Prostate gland (tissue), 2 donors: Measurements from ENCODE around the gene TFPI. TPM values are rescaled to one million over a fixed set of nuclear protein-coding genes. Genes with fewer than 3 reads are reported as not detected.
"Not testable (repeated sequence)": the region's sequence is repeated elsewhere in the genome, so short reads cannot be mapped to it uniquely, and the experiment has no call there.

Source experiments
- DNase-seq: peaks from one replicate; pipeline ENCODE4 v3.0.0-alpha.2; 2019; ENCODE audit warnings: low spot score
- H3K27ac ChIP-seq, 2 donors: fragments of 200-600 bp; sonication (generic); 2 replicates each; pipeline ENCODE4 v1.5.1; 2017 to 2019
- H3K27me3 ChIP-seq: fragments of 200-600 bp; sonication (generic); replicated peaks from 2 replicates; pipeline ENCODE4 v1.5.1; 2019; ENCODE audit not compliant: insufficient read depth
- H3K36me3 ChIP-seq, 2 donors: fragments of 200-600 bp; sonication (generic); 1 replicate in 1 of 2; 2 replicates in 1 of 2; pipeline versions ENCODE4 v1.5.1 to v1.8.1; 2017 to 2019
- H3K4me1 ChIP-seq: fragments of 200-600 bp; sonication (generic); replicated peaks from 2 replicates; pipeline ENCODE4 v1.5.1; 2019
- H3K4me3 ChIP-seq, 2 donors: fragments of 200-600 bp; sonication (generic); 2 replicates each; pipeline ENCODE4 v1.5.1; 2017 to 2019
- H3K9me3 ChIP-seq: fragments of 200-600 bp; sonication (generic); 2 replicates; pipeline ENCODE4 v1.5.1; 2017
- CTCF ChIP-seq, 4 experiments: fragments of 200-600 bp in 2 of 4; fragments of 450-650 bp in 2 of 4; sonication (generic) in 2 of 4; IDR thresholded peaks; 1 replicate in 3 of 4; 2 replicates in 1 of 4; pipeline ENCODE4 v1.5.1; 2016 to 2019; ENCODE audit warnings: antibody characterized with exemption in 4 of 4, mild to moderate bottlenecking in 2 of 4, moderate library complexity in 2 of 4
- POLR2A ChIP-seq: fragments of 450-650 bp; IDR thresholded peaks from one replicate; pipeline ENCODE4 v1.6.1; 2016; ENCODE audit warnings: antibody characterized with exemption, mild to moderate bottlenecking
- POLR2AphosphoS5 ChIP-seq: sonication (generic); formaldehyde crosslinking; IDR thresholded peaks from one replicate; pipeline ENCODE4 v1.6.1; 2017; ENCODE audit warnings: antibody characterized with exemption
- WGBS: methylation state at CpG from one replicate; pipeline ENCODE4 v1.1.5; 2018; 5-methylcytosine and 5-hydroxymethylcytosine counted together
- intact Hi-C: fragments of 100-400 bp; cut with DNase I; formaldehyde crosslinking; loops from one replicate; pipeline ENCODE4 v1.14.2; 2022
- total RNA-seq, 2 donors: library from RNA; depleted of rRNA; stranded (reverse); fragments of >200 nt; gene quantifications; one replicate each; pipeline ENCODE4 v1.1.0, GENCODE V29; 2016

Gene TFPI
- total RNA-seq, 2 donors from 2014 or later: 7.0 to 19.5 TPM

GRCh38 chr2:187519419-187520120 is 34.7 kb downstream of the TFPI start:
- WGBS: 46% methylated on average over 7 of the region's 7 CpGs
- no peak for DNase-seq
- H3K4me1 ChIP-seq: no peaks in the 10 kb centered on the region
- H3K4me3 ChIP-seq: no peak overlapping the region
- no peak overlapping the region for H3K27ac ChIP-seq
- TF ChIP-seq CTCF (IDR thresholded peaks at IDR 0.05): no peak
- no peak for TF ChIP-seq POLR2AphosphoS5
- H3K9me3 ChIP-seq: no peaks in the 10 kb centered on the region
- no peaks in the 10 kb centered on the region for H3K36me3 ChIP-seq
- intact Hi-C loops: no loop called here
- H3K27me3 ChIP-seq: no peaks in the 10 kb centered on the region

GRCh38 chr2:187517750-187518361 is 36.4 kb downstream of the TFPI start:
- H3K27ac ChIP-seq, H3K36me3 ChIP-seq, intact Hi-C loops, H3K27me3 ChIP-seq, H3K4me3 ChIP-seq, H3K4me1 ChIP-seq, H3K9me3 ChIP-seq, DNase-seq: not testable (repeated sequence)
- WGBS: 100% methylated on average over 1 of the region's 1 CpG

GRCh38 chr2:187516630-187517510 is 37.4 kb downstream of the TFPI start:
- H3K27me3 ChIP-seq, intact Hi-C loops, H3K27ac ChIP-seq, H3K36me3 ChIP-seq, DNase-seq, H3K4me1 ChIP-seq, H3K4me3 ChIP-seq, H3K9me3 ChIP-seq: not testable (repeated sequence)
- 85% methylated on average over 15 of the region's 15 CpGs for WGBS

GRCh38 chr2:187514930-187515329 is 39.3 kb downstream of the TFPI start:
- no peaks in the 10 kb centered on the region for H3K27me3 ChIP-seq
- no peak overlapping the region for H3K27ac ChIP-seq
- 92% methylated on average over 4 of the region's 4 CpGs for WGBS
- no peak for DNase-seq
- no peak overlapping the region for H3K4me3 ChIP-seq
- H3K4me1 ChIP-seq: no peaks in the 10 kb centered on the region
- no peaks in the 10 kb centered on the region for H3K36me3 ChIP-seq
- no peaks in the 10 kb centered on the region for H3K9me3 ChIP-seq
- intact Hi-C loops: no loop called here
- no peak for TF ChIP-seq POLR2AphosphoS5
- TF ChIP-seq POLR2A: no peak
- no peak for TF ChIP-seq CTCF (IDR thresholded peaks at IDR 0.05)

- H3K27ac ChIP-seq, H3K4me1 ChIP-seq, H3K4me3 ChIP-seq, H3K36me3 ChIP-seq, DNase-seq, intact Hi-C loops, H3K9me3 ChIP-seq, H3K27me3 ChIP-seq: not testable (repeated sequence)
- 97% methylated on average over 6 of the region's 6 CpGs for whole genome bisulfite sequencing
Observed at GRCh38 chr2:187514235-187514829, 39.9 kb downstream of the TFPI start.

GRCh38 chr2:187513460-187514234 is 40.6 kb downstream of the TFPI start:
- H3K36me3 ChIP-seq, H3K4me3 ChIP-seq, intact Hi-C loops: not testable (repeated sequence)

More at GRCh38 chr2:187513460-187514234, 40.6 kb downstream of the TFPI start:
- H3K27me3 ChIP-seq, H3K9me3 ChIP-seq, H3K27ac ChIP-seq, DNase-seq, H3K4me1 ChIP-seq: not testable (repeated sequence)
- 91% methylated on average over 5 of the region's 5 CpGs for WGBS
